ENCODE data around the gene ANKRD16.
"Not testable (repeated sequence)": the region's sequence is repeated elsewhere in the genome, so short reads cannot be mapped to it uniquely, and the experiment has no call there.

- TF ChIP-seq CTCF (IDR thresholded peaks at IDR 0.05); EP300 (IDR thresholded peaks at IDR 0.05; ENCODE audit: low read depth); POLR2A (IDR thresholded peaks at IDR 0.05); POLR2AphosphoS5 (IDR thresholded peaks at IDR 0.05): not testable (repeated sequence)
These were observed 26.6 kb downstream of the ANKRD16 start for GRCh38 chr10:5862981-5863685.
